Measurements from ENCODE around the gene RTN4IP1. TPM values are rescaled to one million over a fixed set of nuclear protein-coding genes. Genes with fewer than 3 reads are reported as not detected.
"Not testable (repeated sequence)": the region's sequence is repeated elsewhere in the genome, so short reads cannot be mapped to it uniquely, and the experiment has no call there.

RTN4IP1 gene
- total RNA-seq, 3 donors from 2014 or later: 1.4 to 7.6 (median 4.3) TPM

GRCh38 chr6:106561686-106562405 lies 67.5 kb downstream of the RTN4IP1 start:
- intact Hi-C loops (cut with DNase I; ENCODE audit: low total_unique reads): loop anchor here (10.0 kb wide), 1 partner anchor 117 kb away; no protein-coding TSS in a partner anchor
- H3K4me1 ChIP-seq: no peaks in the 10 kb centered on the region
- peak overlapping the region; percentile 66 to 70 for H3K27ac ChIP-seq
- no peak overlapping the region for H3K4me3 ChIP-seq
- no peaks in the 10 kb centered on the region for H3K27me3 ChIP-seq
- TF ChIP-seq POLR2AphosphoS5 (IDR thresholded peaks at IDR 0.05): no peak
- TF ChIP-seq CTCF (IDR thresholded peaks at IDR 0.05): no peak
- TF ChIP-seq POLR2A (IDR thresholded peaks at IDR 0.05): no peak
- H3K36me3 ChIP-seq: no peaks in the 10 kb centered on the region
- DNase-seq (ENCODE audit: low spot score in 2 of 2): no peak
- no peaks in the 10 kb centered on the region for H3K9me3 ChIP-seq

GRCh38 chr6:106560996-106561685 lies 68.2 kb downstream of the RTN4IP1 start:
- TF ChIP-seq CTCF (IDR thresholded peaks at IDR 0.05): no peak
- no peak for TF ChIP-seq POLR2AphosphoS5 (IDR thresholded peaks at IDR 0.05)
- no peak for TF ChIP-seq POLR2A (IDR thresholded peaks at IDR 0.05)
- H3K27ac ChIP-seq: peak overlapping the region; percentile 66 to 70
- no peaks in the 10 kb centered on the region for H3K4me1 ChIP-seq
- no peaks in the 10 kb centered on the region for H3K36me3 ChIP-seq
- H3K4me3 ChIP-seq: no peak overlapping the region
- no peak for DNase-seq (ENCODE audit: low spot score in 2 of 2)
- no peaks in the 10 kb centered on the region for H3K27me3 ChIP-seq
- intact Hi-C loops (cut with DNase I; ENCODE audit: low total_unique reads): loop anchor here (10.0 kb wide), 1 partner anchor 116 kb away; no protein-coding TSS in a partner anchor
- H3K9me3 ChIP-seq: no peaks in the 10 kb centered on the region

- H3K9me3 ChIP-seq; H3K27ac ChIP-seq; H3K27me3 ChIP-seq; DNase-seq (ENCODE audit: low spot score in 2 of 2); H3K36me3 ChIP-seq; H3K4me3 ChIP-seq; H3K4me1 ChIP-seq: not testable (repeated sequence)
- intact Hi-C loops (cut with DNase I; ENCODE audit: low total_unique reads): loop anchor here (10.0 kb wide), 1 partner anchor 115 kb away; no protein-coding TSS in a partner anchor
Measured at GRCh38 chr6:106559659-106560058, 69.6 kb downstream of the RTN4IP1 start.

- intact Hi-C loops (cut with DNase I; ENCODE audit: low total_unique reads): no loop called here
- H3K4me1 ChIP-seq: no peaks in the 10 kb centered on the region
- no peaks in the 10 kb centered on the region for H3K9me3 ChIP-seq
- DNase-seq (ENCODE audit: low spot score in 2 of 2): no peak
- no peak overlapping the region for H3K27ac ChIP-seq
- H3K27me3 ChIP-seq: no peaks in the 10 kb centered on the region
- no peak for TF ChIP-seq POLR2A (IDR thresholded peaks at IDR 0.05)
- no peak for TF ChIP-seq POLR2AphosphoS5 (IDR thresholded peaks at IDR 0.05)
- TF ChIP-seq CTCF (IDR thresholded peaks at IDR 0.05): no peak
- no peaks in the 10 kb centered on the region for H3K36me3 ChIP-seq
- H3K4me3 ChIP-seq: no peak overlapping the region
Measured at GRCh38 chr6:106558364-106558763, 70.9 kb downstream of the RTN4IP1 start.

- H3K9me3 ChIP-seq: no peaks in the 10 kb centered on the region
- H3K27me3 ChIP-seq: no peaks in the 10 kb centered on the region
- no peak for TF ChIP-seq POLR2AphosphoS5 (IDR thresholded peaks at IDR 0.05)
- no peak for TF ChIP-seq CTCF (IDR thresholded peaks at IDR 0.05)
- TF ChIP-seq POLR2A (IDR thresholded peaks at IDR 0.05): no peak
- no peak for DNase-seq (ENCODE audit: low spot score in 2 of 2)
- no peaks in the 10 kb centered on the region for H3K36me3 ChIP-seq
- H3K4me1 ChIP-seq: no peaks in the 10 kb centered on the region
- H3K4me3 ChIP-seq: no peak overlapping the region
- no peak overlapping the region for H3K27ac ChIP-seq
- intact Hi-C loops (cut with DNase I; ENCODE audit: low total_unique reads): no loop called here
Measured at GRCh38 chr6:106557837-106558236, 71.5 kb downstream of the RTN4IP1 start.

Measured in breast epithelium (tissue), 4 donors.